C4-2B (cell line): Measurements from ENCODE around the gene ATP6V1B1.
A peak's percentile ranks its signal among the peaks of the same experiment; 100 is the strongest.
"Not testable (repeated sequence)": the region's sequence is repeated elsewhere in the genome, so short reads cannot be mapped to it uniquely, and the experiment has no call there.

ENCODE experiments used
- H3K27ac ChIP-seq: fragments of 450-650 bp; 2 replicates; pipeline ENCODE4 v1.5.1; 2017
- CTCF ChIP-seq: fragments of 450-650 bp; conservative IDR thresholded peaks from 2 replicates; pipeline ENCODE4 v1.5.1; 2017; ENCODE audit warnings: mild to moderate bottlenecking
- ZFX ChIP-seq: fragments of 450-650 bp; IDR thresholded peaks from 2 replicates; pipeline ENCODE4 v1.6.1; 2017

Gene ATP6V1B1

GRCh38 chr2:70994699-70995425 is 59.2 kb downstream of the ATP6V1B1 start, which contains the start of gene TEX261:
Gene TEX261 (minus strand): TSS chr2:70994873. CDS start chr2:70994757, 116 bp downstream.
- H3K27ac ChIP-seq, result peak within 1 kb of the TSS; percentile 75
- TF ChIP-seq ZFX (no peak), CTCF (peak; percentile 85)

- peak overlapping the region; percentile 75 for H3K27ac ChIP-seq
- TF ChIP-seq ZFX (no peak), CTCF (peak; percentile 13; the same call in 1 of the 2 replicates)
These were observed 59.7 kb downstream of the ATP6V1B1 start for GRCh38 chr2:70995426-70995729.

GRCh38 chr2:70998885-70999284 is 63.2 kb downstream of the ATP6V1B1 start:
- H3K27ac ChIP-seq, result not testable (repeated sequence)

- no peak overlapping the region for H3K27ac ChIP-seq
- no peak for TF ChIP-seq ZFX
- TF ChIP-seq CTCF, result no peak
These were observed 63.7 kb downstream of the ATP6V1B1 start for GRCh38 chr2:70999362-70999761.

GRCh38 chr2:70999931-71000330 is 64.2 kb downstream of the ATP6V1B1 start:
- not testable (repeated sequence) for H3K27ac ChIP-seq

- H3K27ac ChIP-seq, result no peak overlapping the region; the same call in 1 of the 2 replicates
- TF ChIP-seq ZFX, result no peak
- TF ChIP-seq CTCF, result peak; percentile 87
These were observed 65.3 kb downstream of the ATP6V1B1 start for GRCh38 chr2:71000780-71001591.

- no peak for TF ChIP-seq ZFX
- TF ChIP-seq CTCF, result no peak
These were observed 65.9 kb downstream of the ATP6V1B1 start for GRCh38 chr2:71001592-71001927.

GRCh38 chr2:71001981-71002570 is 66.4 kb downstream of the ATP6V1B1 start:
- TF ChIP-seq CTCF, result no peak
- no peak for TF ChIP-seq ZFX
- no peak overlapping the region for H3K27ac ChIP-seq

More at GRCh38 chr2:71001592-71001927, 65.9 kb downstream of the ATP6V1B1 start:
- no peak overlapping the region for H3K27ac ChIP-seq
